GM12878 (cell line): Measurements from ENCODE around the gene CUEDC1.

Experiments
- RAD21 ChIP-seq: IDR thresholded peaks from 2 replicates; pipeline ENCODE4 v1.6.1; 2011; ENCODE audit warnings: mild to moderate bottlenecking, low read depth, low read length, moderate library complexity; ENCODE audit not compliant: insufficient read depth
- TBL1XR1 ChIP-seq: IDR thresholded peaks from 2 replicates; pipeline ENCODE4 v1.6.1; 2012; ENCODE audit warnings: low read depth, low read length, improper control_type of control experiment
- TF ChIP-seq, protein P1 (sequence below), 3 experiments: IDR thresholded peaks in 2 of 3; conservative IDR thresholded peaks in 1 of 3; 2 replicates each; pipeline ENCODE4 v1.5.1; 2011; ENCODE audit warnings: low read depth in 3 of 3, low read length in 3 of 3, mild to moderate bottlenecking in 3 of 3, control low read depth in 2 of 3, moderate library complexity in 2 of 3, inconsistent platforms in 1 of 3, mixed read lengths in 1 of 3; ENCODE audit not compliant: control insufficient read depth in 2 of 3, insufficient read depth in 1 of 3; ENCODE audit errors: extremely low read depth in 1 of 3

DNA sequence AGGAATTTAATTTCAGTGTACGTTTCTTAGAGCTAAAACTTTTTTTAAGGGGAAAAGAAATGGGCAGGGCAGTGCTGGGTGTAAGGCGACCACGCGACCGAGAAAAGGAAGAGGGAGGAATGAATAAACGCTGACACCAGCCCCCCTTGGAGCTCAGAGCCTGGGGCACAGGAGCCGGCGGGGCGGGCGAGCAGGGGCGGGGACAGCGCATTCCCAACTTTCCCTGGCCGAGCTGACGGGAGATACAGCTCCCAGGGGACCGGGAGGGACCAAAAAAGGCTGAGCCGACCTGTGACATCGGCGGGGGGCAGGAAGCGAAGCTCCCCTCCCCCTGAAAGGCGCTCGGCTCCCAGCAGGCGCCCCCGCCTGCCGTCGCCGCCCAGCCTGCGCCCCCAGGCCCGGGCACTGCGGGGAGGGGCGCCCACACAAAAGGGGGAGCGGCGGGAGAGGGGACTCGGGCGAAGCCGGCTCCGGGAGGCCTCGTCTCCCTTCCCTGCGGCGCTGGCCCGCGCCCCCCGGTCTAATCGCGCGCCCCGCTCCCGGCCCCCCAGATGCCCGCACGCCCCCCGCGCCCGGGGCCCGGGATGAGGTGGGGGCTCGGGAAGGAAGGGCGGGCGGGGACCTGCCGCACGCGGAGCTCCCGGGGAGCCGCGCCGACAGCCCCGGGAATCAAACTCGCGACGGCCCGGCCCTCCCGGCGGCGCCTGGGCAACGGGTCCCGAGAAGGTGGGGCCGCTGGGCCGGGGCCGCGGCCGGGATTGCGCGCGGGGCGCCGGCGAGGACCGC is 622 bp downstream of the CUEDC1 start:
- TF ChIP-seq RAD21 (no peak), TBL1XR1 (no peak)
- TF ChIP-seq, protein P1, sequence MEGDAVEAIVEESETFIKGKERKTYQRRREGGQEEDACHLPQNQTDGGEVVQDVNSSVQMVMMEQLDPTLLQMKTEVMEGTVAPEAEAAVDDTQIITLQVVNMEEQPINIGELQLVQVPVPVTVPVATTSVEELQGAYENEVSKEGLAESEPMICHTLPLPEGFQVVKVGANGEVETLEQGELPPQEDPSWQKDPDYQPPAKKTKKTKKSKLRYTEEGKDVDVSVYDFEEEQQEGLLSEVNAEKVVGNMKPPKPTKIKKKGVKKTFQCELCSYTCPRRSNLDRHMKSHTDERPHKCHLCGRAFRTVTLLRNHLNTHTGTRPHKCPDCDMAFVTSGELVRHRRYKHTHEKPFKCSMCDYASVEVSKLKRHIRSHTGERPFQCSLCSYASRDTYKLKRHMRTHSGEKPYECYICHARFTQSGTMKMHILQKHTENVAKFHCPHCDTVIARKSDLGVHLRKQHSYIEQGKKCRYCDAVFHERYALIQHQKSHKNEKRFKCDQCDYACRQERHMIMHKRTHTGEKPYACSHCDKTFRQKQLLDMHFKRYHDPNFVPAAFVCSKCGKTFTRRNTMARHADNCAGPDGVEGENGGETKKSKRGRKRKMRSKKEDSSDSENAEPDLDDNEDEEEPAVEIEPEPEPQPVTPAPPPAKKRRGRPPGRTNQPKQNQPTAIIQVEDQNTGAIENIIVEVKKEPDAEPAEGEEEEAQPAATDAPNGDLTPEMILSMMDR (IDR thresholded peaks at IDR 0.05 in 2 of 3, conservative IDR thresholded peaks at IDR 0.05 in 1 of 3; ENCODE audit: control insufficient read depth in 2 of 3, extremely low read depth in 1 of 3, insufficient read depth in 1 of 3, low read depth in 3 of 3, low read length in 3 of 3): no peak
